Renal cortex interstitium (tissue), 11 donors: ENCODE results near the gene KIAA0753. TPM values are rescaled to one million over a fixed set of nuclear protein-coding genes. Genes with fewer than 3 reads are reported as not detected.
"Not testable (repeated sequence)": the region's sequence is repeated elsewhere in the genome, so short reads cannot be mapped to it uniquely, and the experiment has no call there.

Experiments used
- DNase-seq, 11 donors: peaks; one replicate each; pipeline ENCODE4 v3.0.0-alpha.2; 2013; ENCODE audit warnings: low read depth in 9 of 11, low spot score in 4 of 11; ENCODE audit errors: extremely low read depth in 1 of 11
- polyA plus RNA-seq, 3 donors: library from polyadenylated mRNA; unstranded; fragments of 120-200 nt; gene quantifications; one replicate each; pipeline ENCODE4 v1.2.1, GENCODE V29; 2013; ENCODE audit not compliant: insufficient read length in 3 of 3

The KIAA0753 gene
- polyA plus RNA-seq, 3 donors, result 33.2 to 41.6 (median 39.0) TPM

DNA sequence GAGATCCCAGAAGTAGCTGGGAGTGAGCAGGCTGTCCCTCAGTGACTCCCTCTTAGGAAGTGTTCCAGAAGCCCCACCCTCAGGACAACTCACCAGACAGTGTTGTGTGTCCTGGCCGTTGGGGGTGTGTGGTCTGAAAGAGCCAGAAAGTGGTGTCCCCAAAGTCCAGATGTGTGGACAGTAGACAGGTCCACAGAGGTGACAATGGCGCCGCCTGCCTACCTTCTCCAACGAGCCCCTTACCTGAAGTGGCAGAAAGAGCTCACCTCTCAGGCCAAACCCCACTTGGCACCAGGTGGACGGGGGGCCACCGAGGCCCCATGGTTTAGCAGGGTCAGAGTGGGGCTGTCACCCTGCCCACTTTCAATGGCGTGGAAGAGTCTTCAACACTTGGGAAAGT lies 30.9 kb upstream of the KIAA0753 start:
- no peak for DNase-seq

DNA sequence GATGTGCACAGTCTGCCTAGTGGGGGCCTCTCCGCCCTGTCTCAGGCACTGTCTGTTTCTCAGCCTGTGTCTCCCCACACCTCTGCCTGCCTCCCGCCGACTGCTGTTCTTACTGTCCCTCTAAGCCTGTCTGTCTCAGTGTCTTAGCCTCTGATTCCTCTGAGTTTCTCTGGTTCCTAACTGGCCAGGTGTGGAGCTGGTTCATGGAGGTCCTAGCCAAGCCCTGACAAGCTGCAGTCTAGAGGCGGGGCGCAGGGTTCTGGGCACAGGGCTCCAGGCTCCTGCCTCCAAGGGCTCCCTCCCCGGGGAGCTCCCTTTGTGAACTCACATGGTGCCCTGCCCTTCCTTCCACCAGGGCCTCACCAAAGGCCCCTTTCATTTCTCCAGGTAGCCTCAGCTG lies 30.5 kb upstream of the KIAA0753 start:
- DNase-seq, result no peak

DNA sequence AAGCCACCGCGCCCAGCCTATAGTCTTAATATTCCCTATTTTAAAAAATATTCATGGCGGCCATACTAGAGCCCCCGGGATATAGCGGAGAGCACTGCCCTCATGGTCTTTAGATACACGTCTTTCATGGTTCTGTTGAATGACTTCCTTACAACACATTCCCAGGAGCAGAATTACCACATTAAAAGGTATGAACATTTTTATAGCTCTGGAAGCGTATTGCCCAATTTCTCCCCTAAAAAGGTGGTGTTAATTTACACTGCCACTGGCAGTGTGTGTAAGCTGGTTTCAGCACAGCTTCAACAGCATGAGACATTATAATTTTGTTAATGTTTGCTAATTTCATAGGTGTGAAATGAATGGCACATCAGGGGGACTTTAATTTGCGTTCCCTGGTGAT lies 30.1 kb upstream of the KIAA0753 start:
- no peak for DNase-seq

DNA sequence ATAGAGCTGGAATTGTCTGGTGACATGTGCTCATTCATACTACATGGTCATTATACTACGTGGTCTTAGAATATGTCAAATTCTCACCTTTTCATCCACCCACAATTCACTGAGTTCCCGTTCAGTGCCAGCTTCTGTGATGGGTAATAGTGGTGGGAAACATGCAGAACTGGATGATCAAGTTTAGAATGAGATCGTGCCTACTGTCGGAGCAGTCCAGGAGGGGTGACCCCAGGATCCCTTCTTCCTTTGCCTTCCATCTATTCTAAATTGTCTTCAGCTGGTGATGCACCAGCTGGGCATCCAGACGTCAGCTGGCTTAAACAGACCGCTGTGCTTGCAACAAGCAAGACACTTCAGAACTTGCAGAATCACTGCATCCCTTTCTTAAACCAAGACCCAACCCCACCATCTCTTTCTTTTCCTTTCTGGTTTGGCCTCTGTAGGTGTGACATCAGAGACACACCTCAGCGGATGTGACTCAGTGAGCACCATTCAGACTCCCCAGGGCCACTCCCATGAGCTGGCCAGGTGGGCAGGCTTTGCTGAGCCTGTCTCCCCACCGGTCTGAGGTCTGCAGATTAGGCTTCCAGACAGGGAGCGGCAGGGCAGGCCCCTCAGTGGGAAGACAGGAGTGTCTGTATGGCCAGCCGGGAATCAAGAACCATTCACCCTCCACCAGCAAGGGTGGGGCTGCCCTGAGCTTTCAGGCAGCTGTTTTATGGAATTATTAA lies 29.1 kb upstream of the KIAA0753 start:
- DNase-seq, result no peak

DNA sequence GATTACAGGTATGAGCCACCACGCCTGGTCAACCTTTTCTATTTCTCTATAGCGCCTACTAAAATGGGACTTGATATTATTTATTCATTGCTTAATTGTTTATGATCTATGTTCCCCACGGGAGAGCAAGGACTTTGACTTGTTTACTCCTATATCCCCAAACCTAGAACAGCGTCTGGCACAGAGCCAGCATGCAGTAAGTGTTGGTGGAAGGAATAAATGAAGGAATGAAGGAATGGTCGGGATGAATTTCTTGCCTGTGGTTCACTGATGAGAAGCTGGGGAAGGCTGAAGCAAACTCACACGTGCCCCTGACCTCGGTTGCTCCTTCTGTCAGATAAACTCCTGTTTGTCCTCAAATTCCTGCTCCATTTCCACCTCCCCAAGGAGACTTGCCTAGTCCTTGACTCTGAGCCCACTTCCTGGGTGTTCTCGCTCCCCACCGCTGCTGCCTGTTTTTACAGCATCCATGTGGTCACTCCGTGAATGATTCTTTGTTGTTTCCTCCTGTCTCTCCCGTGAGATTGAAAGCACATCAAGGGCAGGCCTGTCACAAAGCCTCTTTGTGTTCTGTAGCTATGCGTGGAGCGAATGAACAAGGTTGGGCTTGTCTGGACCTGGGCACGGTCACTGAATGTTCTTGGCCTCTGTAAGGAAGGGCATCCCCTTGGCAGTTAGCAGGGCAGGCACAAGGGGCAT lies 28.4 kb upstream of the KIAA0753 start:
- DNase-seq, result no peak

DNA sequence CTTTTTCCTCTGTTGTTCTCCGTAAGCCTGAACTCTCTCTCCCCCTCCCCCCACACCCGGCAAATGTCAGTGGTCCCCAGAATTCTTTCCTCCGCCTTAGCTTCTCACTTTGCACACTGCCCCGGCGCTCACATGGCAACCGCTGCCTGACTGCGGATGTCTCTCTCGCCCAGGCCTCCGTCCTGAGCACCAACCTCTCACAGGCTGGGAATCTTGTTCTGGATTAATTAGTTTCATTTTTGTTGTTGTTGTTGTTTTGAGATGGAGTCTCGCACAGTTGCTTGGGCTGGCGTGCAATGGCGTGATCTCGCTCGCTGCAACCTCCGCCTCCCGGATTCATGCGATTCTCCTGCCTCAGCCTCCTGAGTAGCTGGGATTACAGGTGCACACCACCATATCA lies 27.7 kb upstream of the KIAA0753 start:
- DNase-seq, result no peak

- no peak for DNase-seq
Observed at GRCh38 chr17:6667516-6667915, 27.0 kb upstream of the KIAA0753 start.

- no peak for DNase-seq
Observed at GRCh38 chr17:6666557-6666956, 26.0 kb upstream of the KIAA0753 start.

- peak in 10 of 11 donors; percentile 63 to 77 (median 69) for DNase-seq
Observed at GRCh38 chr17:6666077-6666521, 25.6 kb upstream of the KIAA0753 start.

DNA sequence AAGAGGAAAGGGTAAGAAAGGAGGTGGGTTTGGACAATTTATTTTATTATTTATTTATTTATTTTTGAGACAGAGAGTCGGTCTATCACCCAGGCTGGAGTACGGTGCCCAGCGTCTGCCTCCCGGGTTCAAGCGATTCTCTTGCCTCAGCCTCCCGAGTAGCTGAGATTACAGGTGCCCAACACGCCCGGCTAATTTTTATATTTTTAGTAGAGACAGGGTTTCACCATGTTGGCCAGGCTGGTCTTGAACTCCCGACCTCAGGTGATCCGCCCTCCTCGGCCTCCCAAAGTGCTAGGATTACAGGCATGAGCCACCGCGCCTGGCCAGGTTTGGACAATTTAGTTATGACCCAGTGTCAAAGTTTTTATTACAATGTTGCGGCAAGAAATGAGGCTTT lies 22.7 kb upstream of the KIAA0753 start:
- not testable (repeated sequence) for DNase-seq

- no peak for DNase-seq
Observed at GRCh38 chr17:6661464-6661848, 20.9 kb upstream of the KIAA0753 start.

DNA sequence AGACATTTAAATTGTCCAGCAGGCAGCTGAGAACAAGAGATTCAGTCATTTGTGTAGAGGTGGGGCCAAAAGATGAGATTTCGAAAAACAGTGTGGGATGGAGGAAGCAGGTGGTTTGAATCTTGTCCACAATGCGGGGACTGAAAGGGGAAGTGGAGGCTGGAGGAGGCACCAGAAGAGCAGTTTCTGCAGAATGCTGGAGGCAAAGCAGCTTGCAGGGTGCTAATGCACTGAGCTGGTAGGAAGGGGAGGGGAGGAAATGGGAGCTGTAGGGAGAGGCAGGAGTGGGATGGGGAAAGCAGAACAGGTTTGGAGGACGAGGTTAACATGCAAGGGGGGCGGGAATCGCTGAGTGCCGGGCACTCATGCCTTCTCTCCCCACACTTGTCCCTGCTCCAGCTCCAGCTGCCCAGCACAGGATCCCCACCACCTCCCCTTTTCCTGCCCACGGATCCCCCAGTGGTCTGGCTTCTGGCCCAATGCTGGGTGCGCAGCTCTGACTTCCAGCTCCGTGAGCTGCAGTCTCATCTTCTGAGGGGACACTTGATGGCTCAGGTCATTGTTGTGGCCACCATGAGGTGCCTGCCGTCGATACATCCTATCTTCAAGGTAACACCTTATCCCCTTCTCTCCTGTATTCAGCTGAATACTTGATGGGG lies 20.4 kb upstream of the KIAA0753 start:
- DNase-seq, result no peak

- DNase-seq, result no peak
Observed at GRCh38 chr17:6660101-6660500, 19.6 kb upstream of the KIAA0753 start.

DNA sequence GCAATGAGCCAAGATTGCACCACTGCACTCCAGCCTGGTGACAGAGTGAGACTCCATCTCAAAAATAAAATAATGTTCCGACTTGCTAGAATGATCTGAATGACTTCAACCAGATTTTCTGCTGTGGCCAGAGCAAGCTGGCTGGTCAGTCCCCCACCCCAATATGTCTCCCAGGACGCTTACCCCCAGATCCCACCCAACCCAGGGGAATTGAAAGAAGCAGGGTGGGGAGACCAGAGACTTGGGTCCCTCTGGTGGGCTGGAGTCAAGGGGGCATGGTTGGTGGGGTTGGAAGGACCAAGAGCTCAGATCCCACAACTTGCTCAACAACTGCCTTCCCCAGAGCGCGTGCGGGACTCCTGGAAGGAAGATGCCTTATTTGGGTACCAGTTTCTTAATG lies 17.9 kb upstream of the KIAA0753 start:
- DNase-seq, result not testable (repeated sequence)

DNA sequence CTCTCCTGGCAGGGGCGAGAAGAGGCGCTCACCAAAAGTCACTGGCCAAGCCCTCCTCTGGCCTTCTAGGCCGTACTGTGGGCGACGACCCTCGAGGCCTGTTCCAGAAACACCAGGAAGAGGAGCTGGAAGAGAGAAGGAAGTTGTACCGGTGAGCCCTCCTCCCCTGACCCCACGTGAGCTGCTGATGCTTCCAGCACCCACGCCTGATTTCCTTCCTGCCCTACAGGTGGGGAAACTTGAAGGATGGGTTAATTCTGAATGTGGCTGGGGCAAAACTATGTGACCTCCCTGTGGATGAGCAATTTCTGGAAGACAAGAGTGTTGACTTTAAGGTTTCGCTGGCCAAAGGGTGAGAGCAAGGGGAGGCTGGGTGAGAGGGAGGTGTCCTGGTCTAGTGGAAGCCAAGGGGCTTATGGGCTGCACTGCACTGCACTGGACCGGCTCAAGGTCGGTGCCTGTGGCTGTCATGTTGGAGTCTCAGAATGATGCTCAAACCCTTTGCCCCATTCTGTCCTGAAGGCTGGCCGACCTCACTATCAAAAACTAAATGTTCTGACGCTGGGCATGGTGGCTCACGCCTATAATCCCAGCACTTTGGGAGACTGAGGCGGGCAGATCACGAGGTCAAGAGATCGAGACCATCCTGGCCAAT lies 17.2 kb upstream of the KIAA0753 start:
- DNase-seq, result no peak

DNA sequence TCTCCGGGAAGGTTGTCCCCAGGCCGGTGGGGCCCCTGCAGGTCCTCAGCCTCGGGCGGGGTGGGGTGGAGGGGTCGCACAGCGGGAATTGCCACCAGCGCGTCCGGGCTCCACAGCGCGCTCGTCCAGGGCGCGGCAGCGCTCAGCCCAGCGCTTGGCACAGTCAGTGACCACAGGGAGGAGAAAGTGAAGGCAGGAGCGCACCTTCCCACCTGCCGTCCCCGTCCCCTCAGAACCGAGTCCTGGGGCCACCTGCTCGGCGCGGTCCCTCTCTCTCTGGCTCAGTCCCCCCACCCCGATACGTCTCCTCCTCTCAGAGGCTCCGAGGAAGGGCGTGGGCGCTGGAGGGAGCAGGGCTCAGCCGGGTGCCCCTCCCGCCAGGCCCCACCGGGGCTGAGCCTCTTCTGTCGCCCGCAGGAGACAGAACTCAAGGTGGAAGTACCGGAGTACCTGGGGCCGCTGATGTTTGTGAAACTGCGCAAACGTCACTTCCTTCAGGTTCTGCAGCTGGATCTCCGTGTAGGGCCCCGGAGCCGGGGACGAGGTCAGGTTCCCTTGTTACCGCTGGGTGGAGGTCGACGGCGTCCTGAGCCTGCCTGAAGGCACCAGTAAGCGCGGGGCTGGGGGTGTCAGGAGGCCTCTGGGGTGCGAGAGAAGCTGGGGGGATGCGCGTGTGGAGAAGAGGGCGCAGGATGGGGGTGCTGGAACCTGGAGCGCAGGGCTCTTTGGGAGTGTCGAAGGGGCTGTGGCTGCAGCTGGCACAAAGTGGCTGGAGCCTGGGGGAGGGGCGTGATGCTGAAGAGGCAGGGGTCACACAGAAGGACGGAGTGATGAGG lies 16.5 kb upstream of the KIAA0753 start:
- DNase-seq, result not testable (repeated sequence)

- not testable (repeated sequence) for DNase-seq
Observed at GRCh38 chr17:6655732-6656361, 15.3 kb upstream of the KIAA0753 start.
